GM23338 (cell line): Measurements from ENCODE around the gene ATOH8. TPM values are rescaled to one million over a fixed set of nuclear protein-coding genes. Genes with fewer than 3 reads are reported as not detected.

ENCODE experiments used
- ATAC-seq: fragments of 200-7000 bp; cut with Tn5 transposase; 3 replicates; pipeline ENCODE4 v1.9.1; 2020
- DNase-seq: peaks from one replicate; pipeline ENCODE4 v3.0.0-alpha.2; 2015; ENCODE audit warnings: low spot score
- H2AFZ ChIP-seq: fragments of 200-600 bp; sonication (generic); 2 replicates; pipeline ENCODE4 v1.8.0; 2016; ENCODE audit warnings: antibody characterized with exemption, mild to moderate bottlenecking, moderate library complexity
- H3F3A ChIP-seq: fragments of 200-600 bp; sonication (generic); replicated peaks from 2 replicates; pipeline ENCODE4 v1.8.0; 2017; ENCODE audit warnings: antibody characterized with exemption, mixed run types, low read depth
- H3K27ac ChIP-seq: fragments of 200-600 bp; sonication (generic); 2 replicates; pipeline ENCODE4 v1.6.1; 2016; ENCODE audit warnings: low read depth
- H3K27me3 ChIP-seq: fragments of 200-600 bp; sonication (generic); 2 replicates; pipeline ENCODE4 v1.8.0; 2016; ENCODE audit warnings: mild to moderate bottlenecking, mixed run types, moderate library complexity; ENCODE audit not compliant: insufficient read depth
- H3K36me3 ChIP-seq: fragments of 200-600 bp; sonication (generic); 2 replicates; pipeline ENCODE4 v1.8.0; 2016; ENCODE audit warnings: mild to moderate bottlenecking; ENCODE audit not compliant: insufficient read depth
- H3K4me1 ChIP-seq: fragments of 200-600 bp; sonication (generic); 2 replicates; pipeline ENCODE4 v1.8.0; 2016; ENCODE audit warnings: mild to moderate bottlenecking, moderate library complexity; ENCODE audit not compliant: insufficient read depth
- H3K4me2 ChIP-seq: fragments of 200-600 bp; sonication (generic); 2 replicates; pipeline ENCODE4 v1.7.1; 2017; ENCODE audit warnings: mixed run types
- H3K4me3 ChIP-seq: fragments of 200-600 bp; sonication (generic); 2 replicates; pipeline ENCODE4 v1.6.1; 2016; ENCODE audit warnings: mixed run types
- H3K79me2 ChIP-seq: fragments of 200-600 bp; sonication (generic); replicated peaks from 2 replicates; pipeline ENCODE4 v1.8.0; 2017; ENCODE audit warnings: mild to moderate bottlenecking; ENCODE audit not compliant: insufficient read depth
- H3K9me2 ChIP-seq: fragments of 200-600 bp; sonication (generic); 2 replicates; pipeline ENCODE4 v1.8.0; 2017; ENCODE audit not compliant: insufficient read depth
- H4K20me1 ChIP-seq: fragments of 200-600 bp; sonication (generic); replicated peaks from 2 replicates; pipeline ENCODE4 v1.8.0; 2017; ENCODE audit warnings: mild to moderate bottlenecking; ENCODE audit not compliant: insufficient read depth
- H3K27ac Mint-ChIP-seq: 2 replicates; pipeline ENCODE4 v1.8.0; 2020; ENCODE audit warnings: inconsistent platforms, mild to moderate bottlenecking, moderate library complexity, mixed read lengths
- H3K27me3 Mint-ChIP-seq: 3 replicates; pipeline ENCODE4 v1.8.0; 2022; ENCODE audit warnings: low read depth, mild to moderate bottlenecking, moderate library complexity, mixed read lengths, inconsistent platforms; ENCODE audit not compliant: insufficient read depth, poor library complexity
- H3K36me3 Mint-ChIP-seq: 3 replicates; pipeline ENCODE4 v1.8.0; 2021; ENCODE audit warnings: low read depth, mild to moderate bottlenecking, inconsistent platforms, moderate library complexity, mixed read lengths
- H3K4me1 Mint-ChIP-seq: 3 replicates; pipeline ENCODE4 v1.8.0; 2020; ENCODE audit warnings: mild to moderate bottlenecking, inconsistent platforms, mixed read lengths
- H3K4me3 Mint-ChIP-seq: 3 replicates; pipeline ENCODE4 v1.8.0; 2021; ENCODE audit warnings: moderate library complexity, mild to moderate bottlenecking, inconsistent platforms, mixed read lengths
- H3K9me3 Mint-ChIP-seq: 3 replicates; pipeline ENCODE4 v1.8.0; 2020; ENCODE audit warnings: moderate library complexity, mild to moderate bottlenecking, inconsistent platforms, mixed read lengths
- CREB1 ChIP-seq: fragments of 250-450 bp; sonication (Bioruptor Pico); IDR thresholded peaks from 2 replicates; pipeline ENCODE4 v1.5.0; 2020; ENCODE audit warnings: low read depth, mild to moderate bottlenecking, moderate library complexity
- CTCF ChIP-seq, 2 experiments: fragments of 200-600 bp in 1 of 2; sonication (generic) in 1 of 2; conservative IDR thresholded peaks; 2 replicates each; pipeline versions ENCODE4 v1.5.1 to v1.6.1; 2016 to 2017; ENCODE audit warnings: antibody characterized with exemption in 2 of 2, low read depth in 2 of 2, mild to moderate bottlenecking in 2 of 2, moderate library complexity in 1 of 2
- ETS1 ChIP-seq: IDR thresholded peaks from 2 replicates; pipeline ENCODE4 v1.6.1; 2016; ENCODE audit warnings: antibody characterized with exemption
- EZH2 ChIP-seq: fragments of 200-600 bp; sonication (generic); IDR thresholded peaks from one replicate; pipeline ENCODE4 v1.8.0; 2017; ENCODE audit warnings: antibody characterized with exemption, mild to moderate bottlenecking, low read depth; ENCODE audit not compliant: unreplicated experiment
- EZH2phosphoT487 ChIP-seq: fragments of 200-600 bp; sonication (generic); IDR thresholded peaks from one replicate; pipeline ENCODE4 v1.8.1; 2018; ENCODE audit warnings: antibody characterized with exemption; ENCODE audit not compliant: unreplicated experiment
- JUNB ChIP-seq: IDR thresholded peaks from one replicate; pipeline ENCODE4 v1.6.1; 2016; ENCODE audit warnings: antibody characterized with exemption; ENCODE audit not compliant: unreplicated experiment
- POLR2AphosphoS5 ChIP-seq: IDR thresholded peaks from 2 replicates; pipeline ENCODE4 v1.6.1; 2016; ENCODE audit warnings: antibody characterized with exemption, low read depth
- STAT1 ChIP-seq: IDR thresholded peaks from one replicate; pipeline ENCODE4 v1.6.1; 2016; ENCODE audit warnings: antibody characterized with exemption; ENCODE audit not compliant: unreplicated experiment
- ZNF114 ChIP-seq: fragments of 250-450 bp; sonication (Bioruptor Pico); IDR thresholded peaks from 2 replicates; pipeline ENCODE4 v1.5.0; 2020; ENCODE audit warnings: mild to moderate bottlenecking, moderate library complexity
- ZNF331 ChIP-seq: fragments of 250-450 bp; sonication (Bioruptor Pico); IDR thresholded peaks from 2 replicates; pipeline ENCODE4 v1.5.0; 2020; ENCODE audit warnings: low read depth, mild to moderate bottlenecking, moderate library complexity
- ZNF462 ChIP-seq: fragments of 250-450 bp; sonication (Bioruptor Pico); IDR thresholded peaks from 2 replicates; pipeline ENCODE4 v1.5.0; 2020; ENCODE audit warnings: mild to moderate bottlenecking, moderate library complexity
- polyA plus RNA-seq: library from polyadenylated mRNA; unstranded; fragments of >200 nt; fragmentation: Nextera tagmentation; extraction: Ambion mirVana; gene quantifications from 2 replicates; pipeline ENCODE4 v1.2.1, GENCODE V29; 2016
- total RNA-seq: library from RNA; depleted of rRNA; stranded (reverse); fragments of >200 nt; shearing (Covaris generic); gene quantifications from 2 replicates; pipeline ENCODE4 v1.2.3, GENCODE V29; 2014

Gene ATOH8
- total and polyA plus RNA-seq, 2 experiments from 2014 or later = 0.11 to 0.97 TPM

GRCh38 chr2:85776672-85777071 lies 22.9 kb downstream of the ATOH8 start:
- H3K4me2 ChIP-seq = no peak overlapping the region
- H3K4me1 ChIP-seq = peaks cover 23% of the 10 kb centered on the region
- H3K27ac ChIP-seq = no peak overlapping the region
- H3K4me3 Mint-ChIP-seq = no peak overlapping the region
- peaks cover 34% of the 10 kb centered on the region for H3K4me1 Mint-ChIP-seq
- no peaks in the 10 kb centered on the region for H3K9me3 Mint-ChIP-seq
- no peaks in the 10 kb centered on the region for H3K79me2 ChIP-seq
- H3K4me3 ChIP-seq = no peak overlapping the region
- no peak for ATAC-seq
- no peak overlapping the region for H3K27ac Mint-ChIP-seq
- H4K20me1 ChIP-seq = no peaks in the 10 kb centered on the region
- DNase-seq = no peak
- no peaks in the 10 kb centered on the region for H3F3A ChIP-seq
- H3K36me3 ChIP-seq = no peaks in the 10 kb centered on the region
- no peak for TF ChIP-seq ZNF114 (CRISPR knock-in tag)
- no peak for TF ChIP-seq POLR2AphosphoS5
- no peak for TF ChIP-seq STAT1
- no peak for TF ChIP-seq CTCF (conservative IDR thresholded peaks at IDR 0.05; ENCODE audit: low read depth in 2 of 2)
- no peak for TF ChIP-seq ZNF331
- H3K9me2 ChIP-seq = no peaks in the 10 kb centered on the region
- H3K27me3 ChIP-seq = peaks cover 15% of the 10 kb centered on the region
- H3K27me3 Mint-ChIP-seq = peaks cover 18% of the 10 kb centered on the region
- no peaks in the 10 kb centered on the region for H3K36me3 Mint-ChIP-seq
- no peak overlapping the region for H2AFZ ChIP-seq

DNA sequence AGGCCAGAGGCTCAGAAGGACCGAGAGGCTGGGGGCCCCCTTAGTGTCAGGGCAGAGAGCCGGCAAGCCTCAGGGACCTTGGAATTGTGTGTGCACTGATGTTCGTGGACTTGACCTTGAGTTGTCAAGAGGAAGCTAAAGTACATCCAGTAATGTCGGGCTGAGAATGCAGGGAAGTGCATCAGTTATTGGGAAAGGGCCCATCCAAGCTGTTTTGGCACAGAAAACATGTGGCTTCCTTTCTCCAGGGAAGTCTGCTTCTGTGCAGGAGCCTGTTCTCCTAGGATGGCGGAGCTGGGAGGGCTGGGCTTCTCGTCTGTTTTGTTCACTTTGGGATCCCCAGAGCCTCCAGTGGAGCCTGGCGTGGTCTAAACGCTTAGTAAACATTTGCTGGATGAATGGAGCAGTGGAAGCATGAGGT lies 23.7 kb downstream of the ATOH8 start:
- H3K36me3 ChIP-seq = no peaks in the 10 kb centered on the region
- no peaks in the 10 kb centered on the region for H3K9me2 ChIP-seq
- H3K4me3 Mint-ChIP-seq = no peak overlapping the region
- no peak overlapping the region for H3K27ac Mint-ChIP-seq
- H3K27me3 Mint-ChIP-seq = peaks cover 18% of the 10 kb centered on the region
- H3K36me3 Mint-ChIP-seq = no peaks in the 10 kb centered on the region
- H2AFZ ChIP-seq = peak overlapping the region; percentile 63; the same call in 1 of the 2 replicates
- H3K4me1 Mint-ChIP-seq = peaks cover 31% of the 10 kb centered on the region
- no peak overlapping the region for H3K4me3 ChIP-seq
- H3K27me3 ChIP-seq = peaks cover 10% of the 10 kb centered on the region
- H3K79me2 ChIP-seq = no peaks in the 10 kb centered on the region
- TF ChIP-seq EZH2phosphoT487 = no peak
- TF ChIP-seq JUNB = no peak
- TF ChIP-seq EZH2 = no peak
- TF ChIP-seq ETS1 = no peak
- no peak for TF ChIP-seq CREB1
- TF ChIP-seq ZNF114 (CRISPR knock-in tag) = no peak
- TF ChIP-seq ZNF462 (CRISPR knock-in tag) = no peak
- H3F3A ChIP-seq = no peaks in the 10 kb centered on the region
- no peaks in the 10 kb centered on the region for H4K20me1 ChIP-seq
- H3K4me2 ChIP-seq = no peak overlapping the region
- DNase-seq (no peak), ATAC-seq (no peak)
- H3K9me3 Mint-ChIP-seq = no peaks in the 10 kb centered on the region
- H3K4me1 ChIP-seq = peaks cover 16% of the 10 kb centered on the region
- no peak overlapping the region for H3K27ac ChIP-seq
